Spinal cord (tissue), 10 donors: Measurements from ENCODE around the gene TBCK. TPM values are rescaled to one million over a fixed set of nuclear protein-coding genes. Genes with fewer than 3 reads are reported as not detected.
"Not testable (repeated sequence)": the region's sequence is repeated elsewhere in the genome, so short reads cannot be mapped to it uniquely, and the experiment has no call there.

ENCODE experiments used
- DNase-seq, 6 donors: peaks; one replicate each; pipeline versions ENCODE4 v3.0.0 to v3.0.0-alpha.2; 2013 to 2015; ENCODE audit warnings: low spot score in 6 of 6, low read depth in 4 of 6
- H3K27ac ChIP-seq: one replicate; pipeline ENCODE4 v1.5.1; 2013; ENCODE audit warnings: low read depth, low read length, control low read depth
- H3K27me3 ChIP-seq: one replicate; pipeline ENCODE4 v1.6.1; 2013; ENCODE audit warnings: low read length; ENCODE audit not compliant: control insufficient read depth, insufficient read depth
- H3K36me3 ChIP-seq: one replicate; pipeline ENCODE4 v1.6.1; 2013; ENCODE audit warnings: low read length; ENCODE audit not compliant: control insufficient read depth, insufficient read depth
- H3K4me1 ChIP-seq: one replicate; pipeline ENCODE4 v1.6.1; 2013; ENCODE audit warnings: low read length; ENCODE audit not compliant: control insufficient read depth, insufficient read depth
- H3K4me3 ChIP-seq: one replicate; pipeline ENCODE4 v1.5.1; 2013; ENCODE audit warnings: low read depth, low read length, control low read depth
- H3K9me3 ChIP-seq: one replicate; pipeline ENCODE4 v1.6.1; 2013; ENCODE audit warnings: low read length; ENCODE audit not compliant: control insufficient read depth, insufficient read depth
- WGBS: methylation state at CpG from one replicate; pipeline ENCODE4 v1.1.5; 2013; ENCODE audit warnings: missing lambda C conversion rate; ENCODE audit not compliant: insufficient coverage; 5-methylcytosine and 5-hydroxymethylcytosine counted together
- polyA plus RNA-seq, 2 donors: library from polyadenylated mRNA; unstranded; fragments of 120-200 nt; gene quantifications; one replicate each; pipeline ENCODE4 v1.2.1, GENCODE V29; 2013; ENCODE audit not compliant: insufficient read length in 2 of 2
- total RNA-seq, 2 donors: library from RNA; depleted of rRNA in 1 of 2; stranded (reverse); fragments of 120-200 nt in 1 of 2; fragments of >200 nt in 1 of 2; gene quantifications; one replicate each; pipeline versions ENCODE4 v1.2.3 to v1.2.4, GENCODE V29; 2013 to 2014
- donor health status: healthy.

Gene TBCK
- total and polyA plus RNA-seq, 4 donors: 37.3 to 77.5 (median 58.7) TPM

DNA sequence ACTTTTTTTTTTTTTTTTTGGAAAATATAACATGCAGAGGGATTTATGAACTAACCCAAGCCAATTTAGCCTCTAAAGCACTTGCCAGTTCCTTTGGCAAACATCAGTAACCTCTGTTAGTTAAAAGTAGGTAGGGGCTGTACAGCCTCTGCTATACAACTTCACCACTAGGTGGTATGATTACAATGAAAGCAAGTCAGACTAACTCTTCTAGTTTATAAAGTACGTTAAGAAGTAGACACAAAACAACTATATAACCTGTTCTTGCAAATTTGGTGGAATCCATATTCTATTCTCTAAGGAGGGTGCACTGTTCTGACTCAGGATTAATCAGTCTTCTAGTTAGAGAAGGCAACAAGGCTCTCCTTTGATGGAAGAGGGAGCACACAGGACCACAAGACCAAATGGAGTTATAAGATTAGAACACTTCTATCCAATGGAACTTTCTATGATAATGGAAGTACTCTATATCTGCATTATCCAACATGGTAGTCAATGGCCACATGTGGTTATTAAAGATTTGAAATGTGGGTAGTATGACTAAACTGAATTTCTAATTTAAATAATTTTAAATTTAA lies 13.1 kb upstream of the TBCK start:
- Histone ChIP-seq H3K27ac (no peak overlapping the region), H3K4me3 (no peak overlapping the region), H3K4me1 (no peaks in the 10 kb centered on the region), H3K36me3 (peaks cover 5% of the 10 kb centered on the region), H3K9me3 (no peaks in the 10 kb centered on the region), H3K27me3 (no peaks in the 10 kb centered on the region)
- WGBS: no CpG with 5 or more reads among the region's 1 CpG
- DNase-seq: peak in 3 of 6 donors; percentile 23 to 76 (median 38)

DNA sequence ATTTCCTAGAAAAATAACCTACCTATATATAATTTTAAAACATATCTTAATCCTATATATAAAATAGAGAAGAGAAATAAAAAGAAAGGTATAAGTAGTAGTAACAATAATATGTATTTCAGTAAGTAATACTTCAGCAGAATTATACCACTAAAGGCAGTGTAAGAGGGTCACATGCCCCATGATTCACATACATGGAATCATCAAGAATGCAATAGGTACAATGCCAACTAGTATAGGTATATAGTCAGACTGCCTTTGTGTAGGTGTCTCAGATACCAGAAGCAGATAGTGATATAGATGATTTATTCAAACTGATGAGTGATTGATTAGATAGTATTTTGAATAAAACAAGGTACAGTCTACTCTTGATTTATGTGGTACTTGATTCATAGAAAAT lies 9.8 kb upstream of the TBCK start:
- no peaks in the 10 kb centered on the region for H3K27me3 ChIP-seq
- peaks cover 12% of the 10 kb centered on the region for H3K36me3 ChIP-seq
- DNase-seq: no peak
- no peaks in the 10 kb centered on the region for H3K9me3 ChIP-seq
- H3K27ac ChIP-seq: no peak overlapping the region
- no peak overlapping the region for H3K4me3 ChIP-seq
- no peaks in the 10 kb centered on the region for H3K4me1 ChIP-seq

DNA sequence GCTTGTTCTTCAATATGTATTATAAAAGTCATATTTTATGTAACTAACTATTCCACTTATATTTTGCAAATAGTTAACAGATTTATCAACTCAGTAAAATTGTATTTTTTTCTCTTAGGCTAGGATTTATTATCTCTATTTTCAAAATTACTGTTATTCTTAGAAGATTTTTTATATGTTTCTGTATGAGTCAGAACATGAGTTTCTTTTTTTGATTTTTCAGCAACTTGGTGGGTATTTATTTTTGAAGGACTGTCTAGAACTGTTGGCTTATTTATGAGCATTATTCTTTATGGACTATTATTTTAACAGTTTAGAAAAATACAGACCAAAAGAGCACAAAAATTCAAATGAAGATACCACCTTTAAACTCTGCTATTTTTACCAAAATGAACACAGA lies 7.1 kb upstream of the TBCK start:
- peaks cover 16% of the 10 kb centered on the region for H3K36me3 ChIP-seq
- no peak for DNase-seq
- no peaks in the 10 kb centered on the region for H3K9me3 ChIP-seq
- no peak overlapping the region for H3K4me3 ChIP-seq
- H3K27ac ChIP-seq: no peak overlapping the region
- no peaks in the 10 kb centered on the region for H3K4me1 ChIP-seq
- H3K27me3 ChIP-seq: no peaks in the 10 kb centered on the region

DNA sequence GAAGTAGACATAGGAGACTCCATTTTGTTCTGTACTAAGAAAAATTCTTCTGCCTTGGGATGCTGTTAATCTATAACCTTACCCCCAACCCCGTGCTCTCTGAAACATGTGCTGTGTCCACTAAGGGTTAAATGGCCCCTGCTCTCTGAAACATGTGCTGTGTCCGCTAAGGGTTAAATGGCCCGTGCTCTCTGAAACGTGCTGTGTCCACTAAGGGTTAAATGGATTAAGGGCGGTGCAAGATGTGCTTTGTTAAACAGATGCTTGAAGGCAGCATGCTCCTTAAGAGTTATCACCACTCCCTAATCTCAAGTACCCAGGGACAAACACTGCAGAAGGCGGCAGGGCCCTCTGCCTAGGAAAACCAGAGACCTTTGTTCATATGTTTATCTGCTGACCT lies 5.8 kb upstream of the TBCK start:
- DNase-seq, H3K4me1 ChIP-seq, H3K9me3 ChIP-seq, H3K4me3 ChIP-seq, H3K27ac ChIP-seq, H3K27me3 ChIP-seq: not testable (repeated sequence)
- WGBS: no CpG with 5 or more reads among the region's 6 CpGs
- peaks cover 14% of the 10 kb centered on the region for H3K36me3 ChIP-seq

DNA sequence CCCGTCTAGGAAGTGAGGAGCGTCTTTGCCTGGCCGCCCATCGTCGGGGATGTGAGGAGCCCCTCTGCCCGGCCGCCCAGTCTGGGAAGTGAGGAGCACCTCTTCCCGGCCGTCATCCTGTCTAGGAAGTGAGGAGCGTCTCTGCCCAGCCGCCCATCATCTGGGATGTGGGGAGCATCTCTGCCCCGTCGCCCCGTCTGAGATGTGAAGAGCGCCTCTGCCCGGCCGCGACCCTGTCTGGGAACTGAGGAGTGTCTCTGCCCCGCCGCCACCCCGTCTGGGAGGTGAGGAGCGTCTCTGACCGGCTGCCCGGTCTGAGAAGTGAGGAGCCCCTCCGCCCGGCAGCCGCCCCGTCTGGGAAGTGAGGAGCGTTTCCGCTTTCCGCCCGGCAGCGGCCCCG lies 5.2 kb upstream of the TBCK start:
- DNase-seq, H3K4me1 ChIP-seq, H3K27ac ChIP-seq, H3K27me3 ChIP-seq, H3K4me3 ChIP-seq, H3K9me3 ChIP-seq: not testable (repeated sequence)
- H3K36me3 ChIP-seq: peaks cover 12% of the 10 kb centered on the region
- WGBS: 98% methylated on average over 26 of the region's 34 CpGs

DNA sequence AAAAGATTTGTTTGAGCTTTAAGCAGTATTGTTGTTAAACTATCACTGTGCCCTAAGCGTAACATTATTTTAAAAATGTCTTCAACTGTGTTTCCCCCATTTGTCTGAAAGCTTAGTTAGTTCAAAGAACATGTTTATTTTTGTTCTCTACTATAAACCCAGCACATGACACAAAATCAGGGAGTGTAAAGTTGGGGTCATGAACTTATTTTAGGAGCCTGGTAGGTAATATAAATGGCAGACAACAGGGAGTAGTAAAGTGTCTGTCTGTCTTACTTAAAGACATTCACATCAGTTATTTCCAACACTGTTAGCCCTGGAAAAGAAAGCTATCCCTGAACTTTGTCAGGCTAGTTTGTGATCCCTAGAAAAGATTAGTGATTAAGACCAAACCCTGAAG lies 4.2 kb upstream of the TBCK start:
- H3K27ac ChIP-seq: no peak overlapping the region
- no CpG with 5 or more reads among the region's 1 CpG for WGBS
- no peak overlapping the region for H3K4me3 ChIP-seq
- H3K36me3 ChIP-seq: peaks cover 12% of the 10 kb centered on the region
- no peaks in the 10 kb centered on the region for H3K4me1 ChIP-seq
- no peak for DNase-seq
- no peaks in the 10 kb centered on the region for H3K27me3 ChIP-seq
- H3K9me3 ChIP-seq: no peaks in the 10 kb centered on the region

DNA sequence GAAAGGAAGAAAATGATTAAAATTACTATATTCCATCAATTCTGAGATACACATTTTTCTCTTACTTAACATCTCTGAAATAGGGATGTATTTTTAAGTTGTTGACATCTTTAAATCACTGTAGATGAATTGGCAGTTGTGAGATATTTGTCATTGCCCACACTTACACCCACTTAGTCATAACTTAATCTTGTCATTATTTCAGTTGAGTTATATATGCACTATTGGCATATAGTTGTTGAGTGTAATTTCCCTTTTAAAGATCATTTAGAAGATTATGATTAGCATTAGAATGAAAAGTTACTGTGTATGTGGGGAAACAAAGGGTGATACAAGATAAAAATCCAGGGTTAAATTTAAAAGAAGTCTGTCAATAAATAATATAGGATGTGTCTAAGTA lies 2.5 kb upstream of the TBCK start:
- Histone ChIP-seq H3K27ac (no peak overlapping the region), H3K4me3 (no peak overlapping the region), H3K9me3 (no peaks in the 10 kb centered on the region)

DNA sequence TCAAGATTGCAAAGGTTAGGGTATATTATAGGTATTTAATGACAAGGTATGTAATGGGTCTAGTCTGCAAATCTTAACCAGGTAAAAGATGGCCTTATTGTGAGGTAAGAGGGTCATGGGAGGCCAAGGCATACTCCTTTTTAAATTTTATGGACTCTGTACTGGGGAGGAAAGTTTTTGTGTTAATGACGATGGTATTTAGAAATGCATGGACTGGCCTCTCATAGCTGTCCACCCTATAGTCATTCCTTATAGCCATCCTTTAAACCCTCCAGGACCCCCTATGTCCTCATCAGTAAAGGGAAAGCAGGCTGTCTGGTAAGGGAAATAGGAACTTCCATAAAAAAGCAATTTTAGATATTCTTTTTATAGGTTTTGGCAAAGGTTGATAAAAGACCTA lies 1.8 kb upstream of the TBCK start:
- Histone ChIP-seq H3K27ac (no peak overlapping the region), H3K4me3 (no peak overlapping the region), H3K36me3 (peaks cover 12% of the 10 kb centered on the region), H3K27me3 (no peaks in the 10 kb centered on the region), H3K9me3 (no peaks in the 10 kb centered on the region), H3K4me1 (peaks cover 5% of the 10 kb centered on the region)
- no peak for DNase-seq
- no CpG with 5 or more reads among the region's 1 CpG for WGBS

More for the DNA sequence above, 2.5 kb upstream of the TBCK start:
- H3K27me3 ChIP-seq: no peaks in the 10 kb centered on the region
- peaks cover 5% of the 10 kb centered on the region for H3K4me1 ChIP-seq
- peaks cover 12% of the 10 kb centered on the region for H3K36me3 ChIP-seq
- no peak for DNase-seq

DNA sequence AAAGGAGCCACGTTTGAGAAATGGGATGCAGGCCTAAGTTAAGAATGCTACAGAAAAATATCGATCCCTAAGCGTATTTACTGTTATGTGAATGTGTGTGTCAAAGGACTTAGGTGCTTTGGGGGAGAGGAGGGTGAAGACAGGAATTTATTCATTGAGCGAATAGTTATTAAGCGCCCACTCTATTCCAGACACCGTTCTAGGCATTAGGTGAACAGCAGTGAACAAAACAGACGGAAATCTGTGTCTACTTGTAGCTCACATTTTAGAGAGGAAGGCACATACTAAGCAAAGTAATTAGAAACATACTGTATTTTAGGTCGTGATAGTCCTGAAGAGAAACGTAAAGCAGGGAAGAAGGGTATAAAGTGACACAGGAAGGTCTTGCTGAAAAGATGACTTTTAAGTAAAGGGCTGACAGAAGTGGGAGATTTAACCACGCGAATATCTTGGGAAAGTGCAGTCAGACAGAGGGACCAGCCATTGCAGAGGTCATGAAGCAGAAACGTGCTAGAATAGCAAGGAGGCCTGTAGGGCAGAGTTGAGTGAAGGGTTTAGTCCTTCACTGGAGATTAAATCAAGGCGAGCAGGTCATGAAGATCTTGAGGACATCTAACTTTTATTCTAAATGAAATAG lies 882 bp upstream of the TBCK start:
- H3K4me3 ChIP-seq: peak overlapping the region; percentile 98
- H3K27me3 ChIP-seq: no peaks in the 10 kb centered on the region
- peaks cover 10% of the 10 kb centered on the region for H3K36me3 ChIP-seq
- DNase-seq: no peak
- peaks cover 5% of the 10 kb centered on the region for H3K4me1 ChIP-seq
- no peaks in the 10 kb centered on the region for H3K9me3 ChIP-seq
- peak overlapping the region; percentile 98 for H3K27ac ChIP-seq
- under 1% methylated on average over 10 of the region's 13 CpGs for WGBS

DNA sequence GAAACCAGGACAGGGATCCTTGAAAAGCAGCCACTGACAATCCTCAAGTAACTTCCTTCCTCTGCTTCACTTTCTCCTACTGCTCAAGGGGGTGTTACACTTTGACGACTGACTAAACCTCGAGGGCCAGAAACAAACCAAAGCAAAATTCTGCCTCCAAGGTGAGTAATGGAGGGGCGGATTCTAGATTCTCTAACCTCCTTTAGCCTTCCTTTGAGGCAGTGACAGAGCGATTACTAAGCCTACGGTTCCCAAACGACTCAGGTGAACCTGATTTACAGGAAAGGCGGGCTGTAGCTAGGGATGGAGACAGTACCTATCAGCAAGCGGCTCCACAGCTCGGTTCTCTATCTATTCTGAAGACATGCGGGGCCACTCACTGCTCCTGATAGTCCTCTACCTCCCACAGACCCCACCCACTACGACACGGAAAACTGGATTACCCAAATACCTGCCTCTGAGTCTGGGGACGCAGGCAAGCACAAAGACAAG lies 487 bp downstream of the TBCK start:
- DNase-seq: peak in 1 of 6 donors; percentile 2
- whole genome bisulfite sequencing: 0% methylated on average over 9 of the region's 13 CpGs
- H3K36me3 ChIP-seq: peaks cover under 1% of the 10 kb centered on the region

More for the DNA sequence above, 487 bp downstream of the TBCK start:
- Histone ChIP-seq H3K27me3 (no peaks in the 10 kb centered on the region), H3K4me1 (peaks cover 5% of the 10 kb centered on the region), H3K9me3 (no peaks in the 10 kb centered on the region), H3K27ac (peak overlapping the region; percentile 98), H3K4me3 (peak overlapping the region; percentile 98)
